Endothelial cell (in vitro differentiated cells): ENCODE data around the gene METAP1. TPM values are rescaled to one million over a fixed set of nuclear protein-coding genes. Genes with fewer than 3 reads are reported as not detected.

ENCODE experiments used
- DNase-seq: peaks from one replicate; pipeline ENCODE4 v3.0.0; 2021; ENCODE audit warnings: low spot score
- H3K27ac Mint-ChIP-seq: one replicate; pipeline ENCODE4 v1.8.0; 2021; ENCODE audit warnings: mixed read lengths, inconsistent platforms; ENCODE audit not compliant: unreplicated experiment
- H3K27me3 Mint-ChIP-seq: one replicate; pipeline ENCODE4 v1.8.0; 2021; ENCODE audit warnings: mild to moderate bottlenecking, moderate library complexity, mixed read lengths, inconsistent platforms; ENCODE audit not compliant: unreplicated experiment
- H3K36me3 Mint-ChIP-seq: one replicate; pipeline ENCODE4 v1.8.0; 2021; ENCODE audit warnings: mild to moderate bottlenecking, low read depth, mixed read lengths, inconsistent platforms; ENCODE audit not compliant: unreplicated experiment
- H3K4me1 Mint-ChIP-seq: one replicate; pipeline ENCODE4 v1.8.0; 2021; ENCODE audit warnings: mild to moderate bottlenecking, mixed read lengths, inconsistent platforms; ENCODE audit not compliant: unreplicated experiment
- H3K4me3 Mint-ChIP-seq: one replicate; pipeline ENCODE4 v1.8.0; 2021; ENCODE audit warnings: mild to moderate bottlenecking, mixed read lengths, inconsistent platforms; ENCODE audit not compliant: unreplicated experiment
- H3K9me3 Mint-ChIP-seq: one replicate; pipeline ENCODE4 v1.8.0; 2021; ENCODE audit warnings: mixed read lengths, inconsistent platforms; ENCODE audit not compliant: unreplicated experiment
- long read RNA-seq: library from polyadenylated mRNA; unstranded; transcript quantifications from one replicate; pipeline ENCODE4 v2.0.0, GENCODE V29; 2020; ENCODE audit not compliant: unreplicated experiment
- total RNA-seq: library from RNA; stranded (reverse); fragmentation: NEBNext Ultra II Directional; extraction: Animal tissue kit (Norgen Biotek cat#: 25700); gene quantifications from one replicate; pipeline ENCODE4 v1.2.1, GENCODE V29; 2021; ENCODE audit not compliant: unreplicated experiment
- TF ChIP-seq, protein P1 (sequence below): fragments of 200-600 bp; sonication (generic); IDR thresholded peaks from one replicate; pipeline ENCODE4 v1.5.0; 2021; ENCODE audit warnings: antibody characterized with exemption; ENCODE audit not compliant: unreplicated experiment

METAP1 gene
- 31.4 TPM for total RNA-seq
- long read RNA-seq, transcript METAP1-201 (11 exons, 2,791 nt) = major isoform, 19 of 25 reads
- long read RNA-seq, partial matches to known transcripts = 2 of 25 reads
- long read RNA-seq, other reads (novel, unspliced or antisense) = 4 of 25 reads

DNA sequence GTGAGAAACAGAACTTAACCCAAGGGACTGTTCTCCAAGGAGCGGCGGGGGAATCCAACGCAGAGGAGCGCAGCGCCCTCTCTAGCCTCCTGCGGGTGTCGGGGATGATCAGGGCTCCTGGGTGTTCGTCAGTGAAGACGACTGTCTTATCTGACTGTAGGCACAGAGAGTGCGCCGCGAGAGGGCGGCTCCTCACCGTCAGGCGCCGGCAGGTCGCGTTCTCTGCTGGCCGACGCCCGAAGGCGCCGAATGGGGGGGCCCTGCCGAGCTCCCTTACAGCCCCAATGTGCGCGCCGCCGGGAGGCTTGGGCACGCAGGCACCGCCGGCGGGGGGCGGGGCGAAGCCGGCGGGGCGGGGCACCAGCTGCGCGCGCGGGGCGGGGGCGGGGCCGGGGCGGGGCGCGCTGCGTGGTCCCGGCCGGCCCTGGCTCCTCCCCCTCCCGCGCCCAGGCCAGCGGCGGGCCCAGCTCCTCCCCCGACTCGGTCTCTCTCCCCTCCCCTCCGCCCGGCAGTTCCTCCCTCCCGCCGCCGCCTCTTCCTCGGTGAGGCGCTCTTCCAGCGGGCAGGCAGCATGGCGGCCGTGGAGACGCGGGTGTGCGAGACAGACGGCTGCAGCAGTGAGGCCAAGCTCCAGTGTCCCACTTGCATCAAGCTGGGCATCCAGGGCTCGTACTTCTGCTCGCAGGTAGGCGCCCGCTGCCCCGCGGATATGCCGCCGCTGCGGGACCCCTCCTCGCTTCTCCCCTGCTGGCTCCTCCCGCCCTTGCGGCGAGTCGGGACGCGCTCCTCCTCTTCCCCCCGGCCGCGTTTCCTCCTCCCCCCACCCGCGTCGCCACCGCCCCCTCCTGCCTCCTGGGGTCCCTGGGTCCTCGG lies at the start of gene METAP1:
TSS of gene METAP1 (plus strand) at position 539 of the 873 bp plus-strand sequence. CDS start at position 572, 33 bp downstream.
- Mint-ChIP-seq H3K27ac (peak within 1 kb of the TSS; percentile 79), H3K36me3 (no peaks in the 10 kb centered on the region)
- DNase-seq = peak; percentile 89

DNA sequence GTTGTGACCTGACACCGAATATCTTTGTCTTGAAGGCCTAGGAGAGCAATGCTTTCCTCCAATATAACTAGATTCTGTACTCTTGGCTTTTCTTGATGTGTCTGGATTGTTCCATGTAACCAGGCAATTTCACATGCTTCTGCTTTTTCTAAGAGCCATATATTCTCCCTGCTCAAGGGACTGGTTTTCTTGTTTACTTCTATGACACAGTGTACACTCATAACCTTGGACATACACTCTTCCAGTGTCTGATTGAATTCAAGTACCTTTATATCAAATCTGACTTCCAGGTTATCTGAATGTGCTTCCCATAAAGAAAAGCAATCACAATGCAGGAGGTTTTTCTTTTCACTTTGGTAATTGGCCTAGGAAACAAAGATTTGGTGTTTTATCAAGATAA lies 49.2 kb upstream of the METAP1 start:
- Mint-ChIP-seq H3K9me3 (no peaks in the 10 kb centered on the region), H3K36me3 (no peaks in the 10 kb centered on the region), H3K27me3 (no peaks in the 10 kb centered on the region), H3K4me3 (no peak overlapping the region), H3K4me1 (no peaks in the 10 kb centered on the region), H3K27ac (no peak overlapping the region)
- DNase-seq = no peak
- TF ChIP-seq, protein P1, sequence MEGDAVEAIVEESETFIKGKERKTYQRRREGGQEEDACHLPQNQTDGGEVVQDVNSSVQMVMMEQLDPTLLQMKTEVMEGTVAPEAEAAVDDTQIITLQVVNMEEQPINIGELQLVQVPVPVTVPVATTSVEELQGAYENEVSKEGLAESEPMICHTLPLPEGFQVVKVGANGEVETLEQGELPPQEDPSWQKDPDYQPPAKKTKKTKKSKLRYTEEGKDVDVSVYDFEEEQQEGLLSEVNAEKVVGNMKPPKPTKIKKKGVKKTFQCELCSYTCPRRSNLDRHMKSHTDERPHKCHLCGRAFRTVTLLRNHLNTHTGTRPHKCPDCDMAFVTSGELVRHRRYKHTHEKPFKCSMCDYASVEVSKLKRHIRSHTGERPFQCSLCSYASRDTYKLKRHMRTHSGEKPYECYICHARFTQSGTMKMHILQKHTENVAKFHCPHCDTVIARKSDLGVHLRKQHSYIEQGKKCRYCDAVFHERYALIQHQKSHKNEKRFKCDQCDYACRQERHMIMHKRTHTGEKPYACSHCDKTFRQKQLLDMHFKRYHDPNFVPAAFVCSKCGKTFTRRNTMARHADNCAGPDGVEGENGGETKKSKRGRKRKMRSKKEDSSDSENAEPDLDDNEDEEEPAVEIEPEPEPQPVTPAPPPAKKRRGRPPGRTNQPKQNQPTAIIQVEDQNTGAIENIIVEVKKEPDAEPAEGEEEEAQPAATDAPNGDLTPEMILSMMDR = no peak

More for the DNA sequence above, at the start of gene METAP1:
- Mint-ChIP-seq H3K27me3 (peaks cover 13% of the 10 kb centered on the region), H3K4me3 (peak within 1 kb of the TSS; percentile 92), H3K4me1 (peaks cover 9% of the 10 kb centered on the region), H3K9me3 (no peaks in the 10 kb centered on the region)
- TF ChIP-seq, protein P1 = no peak

- TF ChIP-seq, protein P1 = no peak
- peaks cover 2% of the 10 kb centered on the region for H3K27me3 Mint-ChIP-seq
- no peaks in the 10 kb centered on the region for H3K9me3 Mint-ChIP-seq
- no peak overlapping the region for H3K4me3 Mint-ChIP-seq
- no peak for DNase-seq
- no peak overlapping the region for H3K27ac Mint-ChIP-seq
- H3K36me3 Mint-ChIP-seq = peaks cover 3% of the 10 kb centered on the region
- no peaks in the 10 kb centered on the region for H3K4me1 Mint-ChIP-seq
Observed at GRCh38 chr4:98950925-98951324, 44.6 kb upstream of the METAP1 start.

DNA sequence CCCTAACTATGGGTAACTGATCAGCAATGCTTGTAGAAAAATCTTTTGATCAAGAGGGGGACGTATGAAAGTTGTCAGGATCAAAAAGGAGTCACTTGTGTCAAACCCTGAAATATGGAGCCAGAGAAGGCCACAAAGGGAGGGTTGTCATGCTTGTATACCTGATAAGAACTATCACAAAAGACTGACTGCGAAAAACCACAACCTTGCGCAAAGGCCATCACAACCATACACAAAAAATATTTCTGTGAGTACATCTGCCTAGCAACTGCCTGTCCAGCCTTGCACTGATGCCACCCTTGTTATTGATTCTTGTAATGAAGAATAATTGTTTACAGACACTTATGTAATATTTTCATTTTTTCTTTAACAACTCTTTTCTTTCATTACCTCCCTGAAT lies 43.8 kb upstream of the METAP1 start:
- TF ChIP-seq, protein P1 = no peak
- Mint-ChIP-seq H3K36me3 (peaks cover 5% of the 10 kb centered on the region), H3K4me3 (no peak overlapping the region), H3K4me1 (no peaks in the 10 kb centered on the region), H3K27me3 (peaks cover 4% of the 10 kb centered on the region), H3K9me3 (no peaks in the 10 kb centered on the region), H3K27ac (no peak overlapping the region)
- DNase-seq = no peak

DNA sequence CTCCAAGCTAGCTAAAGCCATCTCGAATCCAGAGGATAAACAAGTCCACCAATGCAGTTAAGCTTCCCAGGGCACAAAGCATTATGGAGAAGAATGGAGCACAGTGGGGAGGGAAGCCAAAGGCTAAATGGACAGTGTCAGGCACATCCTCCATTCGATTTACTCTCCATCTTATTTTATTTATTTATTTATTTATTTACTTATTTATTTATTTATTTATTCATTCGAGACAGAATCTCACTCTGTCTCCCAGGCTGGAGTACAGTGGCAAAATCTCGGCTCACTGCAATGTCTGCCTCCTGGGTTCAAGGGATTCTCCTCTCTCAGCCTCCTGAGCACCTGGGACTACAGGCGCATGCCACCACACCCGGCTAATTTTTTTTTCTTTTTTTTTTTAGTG lies 40.3 kb upstream of the METAP1 start:
- H3K36me3 Mint-ChIP-seq = peaks cover 5% of the 10 kb centered on the region
- TF ChIP-seq, protein P1 = no peak
- no peak overlapping the region for H3K4me3 Mint-ChIP-seq
- H3K4me1 Mint-ChIP-seq = no peaks in the 10 kb centered on the region
- H3K27me3 Mint-ChIP-seq = peaks cover 4% of the 10 kb centered on the region
- DNase-seq = no peak
- H3K9me3 Mint-ChIP-seq = no peaks in the 10 kb centered on the region
- no peak overlapping the region for H3K27ac Mint-ChIP-seq
